Loucy (cell line): ENCODE results near the gene CDC26.

Experiments
- H2AFZ ChIP-seq: fragments of 200-600 bp; sonication (generic); 2 replicates; pipeline ENCODE4 v1.6.0; 2016; ENCODE audit warnings: antibody characterized with exemption, mild to moderate bottlenecking, low read length, moderate library complexity
- H3F3A ChIP-seq: fragments of 200-600 bp; 2 replicates; pipeline ENCODE4 v1.6.0; 2016; ENCODE audit warnings: antibody characterized with exemption, low read depth, mild to moderate bottlenecking
- H3K27me3 ChIP-seq: fragments of 200-600 bp; sonication (generic); 2 replicates; pipeline ENCODE4 v1.6.1; 2014; ENCODE audit warnings: low read length, mild to moderate bottlenecking; ENCODE audit not compliant: insufficient read depth, poor library complexity, severe bottlenecking
- H3K36me3 ChIP-seq: fragments of 200-600 bp; sonication (generic); 2 replicates; pipeline ENCODE4 v1.6.1; 2016; ENCODE audit warnings: low read length; ENCODE audit not compliant: insufficient read depth
- H3K4me1 ChIP-seq: fragments of 200-600 bp; sonication (generic); 2 replicates; pipeline ENCODE4 v1.5.1; 2014; ENCODE audit warnings: low read length, mild to moderate bottlenecking; ENCODE audit not compliant: insufficient read depth, poor library complexity, severe bottlenecking
- H3K4me2 ChIP-seq: fragments of 200-600 bp; sonication (generic); 2 replicates; pipeline ENCODE4 v1.6.0; 2014; ENCODE audit warnings: antibody characterized with exemption, low read length, low read depth, mild to moderate bottlenecking; ENCODE audit not compliant: poor library complexity, severe bottlenecking
- H3K4me3 ChIP-seq: fragments of 200-600 bp; sonication (generic); 2 replicates; pipeline ENCODE4 v1.5.1; 2014; ENCODE audit warnings: low read length, mild to moderate bottlenecking, mixed read lengths; ENCODE audit not compliant: poor library complexity, severe bottlenecking
- H3K79me2 ChIP-seq: fragments of 200-600 bp; sonication (generic); 2 replicates; pipeline ENCODE4 v1.6.1; 2014; ENCODE audit warnings: low read length; ENCODE audit not compliant: insufficient read depth
- H3K9ac ChIP-seq: fragments of 200-600 bp; sonication (generic); 2 replicates; pipeline ENCODE4 v1.6.0; 2014; ENCODE audit warnings: mild to moderate bottlenecking, low read depth, low read length, moderate library complexity; ENCODE audit not compliant: poor library complexity, severe bottlenecking
- H3K9me2 ChIP-seq: fragments of 200-600 bp; sonication (generic); replicated peaks from 2 replicates; pipeline ENCODE4 v1.6.1; 2016; ENCODE audit warnings: low read depth, low read length, mixed read lengths
- H3K9me3 ChIP-seq: fragments of 200-600 bp; sonication (generic); 2 replicates; pipeline ENCODE4 v1.6.1; 2014; ENCODE audit warnings: mild to moderate bottlenecking, antibody characterized with exemption, low read length, low read depth; ENCODE audit not compliant: insufficient read depth
- H4K20me1 ChIP-seq: fragments of 200-600 bp; sonication (generic); 2 replicates; pipeline ENCODE4 v1.6.0; 2014; ENCODE audit warnings: antibody characterized with exemption, low read length, mild to moderate bottlenecking; ENCODE audit not compliant: insufficient read depth, poor library complexity, severe bottlenecking
- CTCF ChIP-seq: fragments of 200-600 bp; sonication (generic); conservative IDR thresholded peaks from 2 replicates; pipeline ENCODE4 v1.5.1; 2014; ENCODE audit warnings: mild to moderate bottlenecking, antibody characterized with exemption, low read length
- EZH2phosphoT487 ChIP-seq: fragments of 200-600 bp; IDR thresholded peaks from 2 replicates; pipeline ENCODE4 v1.6.1; 2018; ENCODE audit warnings: antibody characterized with exemption, mild to moderate bottlenecking, moderate library complexity, borderline replicate concordance

The CDC26 gene

GRCh38 chr9:113319054-113319453, 43.7 kb upstream of the CDC26 start:
- H3K9ac ChIP-seq, result no peak overlapping the region
- no peaks in the 10 kb centered on the region for H3K4me1 ChIP-seq
- no peaks in the 10 kb centered on the region for H4K20me1 ChIP-seq
- H3K79me2 ChIP-seq, result no peaks in the 10 kb centered on the region
- no peaks in the 10 kb centered on the region for H3K9me2 ChIP-seq
- H3K9me3 ChIP-seq, result no peaks in the 10 kb centered on the region
- H3K4me2 ChIP-seq, result no peak overlapping the region
- H2AFZ ChIP-seq, result no peak overlapping the region
- no peak overlapping the region for H3K4me3 ChIP-seq
- TF ChIP-seq EZH2phosphoT487 (no peak), CTCF (no peak)
- H3K36me3 ChIP-seq, result no peaks in the 10 kb centered on the region
- H3F3A ChIP-seq, result no peaks in the 10 kb centered on the region
- H3K27me3 ChIP-seq, result no peaks in the 10 kb centered on the region

DNA sequence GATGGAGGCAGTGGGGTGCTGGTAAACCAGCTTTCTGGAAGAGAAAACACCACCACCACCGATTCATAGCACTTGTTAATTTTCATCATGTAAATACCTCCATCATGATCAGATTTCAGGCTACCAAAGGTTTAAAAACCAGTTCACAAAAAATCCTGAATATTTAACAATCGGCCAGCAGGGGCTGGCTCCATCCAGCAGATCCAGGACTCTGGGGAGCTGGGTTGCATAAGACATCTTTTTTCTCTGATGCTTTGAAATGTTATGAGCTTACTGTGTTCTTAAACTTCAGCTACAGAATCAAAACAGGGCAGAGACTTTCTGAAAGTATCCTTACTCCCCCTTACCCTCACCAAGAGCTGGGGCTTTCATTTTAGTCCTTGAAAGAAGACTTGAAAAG, 42.4 kb upstream of the CDC26 start:
- TF ChIP-seq CTCF (0 out of 2 replicates have a peak, but pooled peaks have one; percentile 17), EZH2phosphoT487 (no peak)
- no peak overlapping the region for H3K4me2 ChIP-seq
- H2AFZ ChIP-seq, result no peak overlapping the region
- no peaks in the 10 kb centered on the region for H3K9me2 ChIP-seq
- no peak overlapping the region for H3K9ac ChIP-seq
- no peaks in the 10 kb centered on the region for H3K9me3 ChIP-seq
- no peaks in the 10 kb centered on the region for H3K79me2 ChIP-seq
- no peaks in the 10 kb centered on the region for H3K27me3 ChIP-seq
- no peak overlapping the region for H3K4me3 ChIP-seq
- no peaks in the 10 kb centered on the region for H3K4me1 ChIP-seq
- no peaks in the 10 kb centered on the region for H4K20me1 ChIP-seq
- no peaks in the 10 kb centered on the region for H3F3A ChIP-seq
- H3K36me3 ChIP-seq, result no peaks in the 10 kb centered on the region

- H3K4me1 ChIP-seq, result no peaks in the 10 kb centered on the region
- no peak overlapping the region for H3K4me3 ChIP-seq
- H3K9me3 ChIP-seq, result no peaks in the 10 kb centered on the region
- no peaks in the 10 kb centered on the region for H3K79me2 ChIP-seq
- H3K9ac ChIP-seq, result no peak overlapping the region
- H3K27me3 ChIP-seq, result no peaks in the 10 kb centered on the region
- no peak overlapping the region for H2AFZ ChIP-seq
- H3K36me3 ChIP-seq, result no peaks in the 10 kb centered on the region
- no peaks in the 10 kb centered on the region for H3K9me2 ChIP-seq
- no peak for TF ChIP-seq EZH2phosphoT487
- no peak for TF ChIP-seq CTCF
- H4K20me1 ChIP-seq, result no peaks in the 10 kb centered on the region
- H3K4me2 ChIP-seq, result no peak overlapping the region
- H3F3A ChIP-seq, result no peaks in the 10 kb centered on the region
Observed at GRCh38 chr9:113316030-113316429, 40.7 kb upstream of the CDC26 start.
